Cardiac septum (tissue), 1 donor: Measurements from ENCODE around the gene LDAH. TPM values are rescaled to one million over a fixed set of nuclear protein-coding genes. Genes with fewer than 3 reads are reported as not detected.
"Not testable (repeated sequence)": the region's sequence is repeated elsewhere in the genome, so short reads cannot be mapped to it uniquely, and the experiment has no call there.

Experiments
- DNase-seq: peaks from one replicate; pipeline ENCODE4 v3.0.0-alpha.2; 2020; ENCODE audit warnings: low spot score
- intact Hi-C: fragments of 100-400 bp; cut with DNase I; formaldehyde crosslinking; loops from one replicate; pipeline ENCODE4 v1.14.0; 2022
- total RNA-seq: library from RNA; stranded (reverse); fragmentation: NEBNext Ultra II Directional; extraction: Animal tissue kit (Norgen Biotek cat#: 25700); gene quantifications from one replicate; pipeline ENCODE4 v1.2.1, GENCODE V29; 2021
- donor health status: DM: no; HTN: no; CAD: no.

Gene LDAH
- total RNA-seq, 1 donor from 2014 or later, result 6.8 TPM

- no peak for DNase-seq
- intact Hi-C loops, result no loop called here
These were observed 26.5 kb downstream of the LDAH start for GRCh38 chr2:20796374-20796791.

GRCh38 chr2:20793944-20794343, 29.0 kb downstream of the LDAH start:
- intact Hi-C loops, DNase-seq: not testable (repeated sequence)

- DNase-seq, result no peak
- intact Hi-C loops, result loop anchor here (2.0 to 10.0 kb wide), 2 partner anchors 181 to 1513 kb away; no protein-coding TSS in a partner anchor
These were observed 41.1 kb downstream of the LDAH start for GRCh38 chr2:20781656-20782265.

GRCh38 chr2:20771299-20771698, 51.6 kb downstream of the LDAH start:
- intact Hi-C loops, result no loop called here

GRCh38 chr2:20766798-20767644, 55.9 kb downstream of the LDAH start:
- DNase-seq, result no peak
- intact Hi-C loops, result no loop called here

More at GRCh38 chr2:20771299-20771698, 51.6 kb downstream of the LDAH start:
- DNase-seq, result no peak

- DNase-seq, result no peak
- intact Hi-C loops, result no loop called here
These were observed 56.7 kb downstream of the LDAH start for GRCh38 chr2:20766213-20766612.

GRCh38 chr2:20762945-20763683, 59.8 kb downstream of the LDAH start:
- no peak for DNase-seq
- intact Hi-C loops, result no loop called here

GRCh38 chr2:20759487-20759886, 63.4 kb downstream of the LDAH start:
- intact Hi-C loops, result no loop called here
- no peak for DNase-seq

- DNase-seq, result no peak
- intact Hi-C loops, result no loop called here
These were observed 63.9 kb downstream of the LDAH start for GRCh38 chr2:20758997-20759396.

- intact Hi-C loops, result no loop called here
- DNase-seq, result no peak
These were observed 65.4 kb downstream of the LDAH start for GRCh38 chr2:20757405-20758090.

- intact Hi-C loops, result no loop called here
- no peak for DNase-seq
These were observed 67.6 kb downstream of the LDAH start for GRCh38 chr2:20755132-20755800.

- DNase-seq, result no peak
- intact Hi-C loops, result no loop called here
These were observed 70.6 kb downstream of the LDAH start for GRCh38 chr2:20752293-20752692.

GRCh38 chr2:20747317-20747716, 75.6 kb downstream of the LDAH start:
- DNase-seq, result no peak
- intact Hi-C loops, result no loop called here

GRCh38 chr2:20745924-20746555, 76.9 kb downstream of the LDAH start:
- DNase-seq, result no peak
- intact Hi-C loops, result no loop called here

GRCh38 chr2:20744366-20745335, 78.2 kb downstream of the LDAH start:
- DNase-seq, result no peak
- intact Hi-C loops, result no loop called here

GRCh38 chr2:20738772-20739171, 84.1 kb downstream of the LDAH start:
- intact Hi-C loops, result no loop called here
- DNase-seq, result no peak

- intact Hi-C loops, result no loop called here
- no peak for DNase-seq
These were observed 85.4 kb downstream of the LDAH start for GRCh38 chr2:20737505-20737904.
